Measurements from ENCODE around the gene TPSG1.

GRCh38 chr16:1225051-1225451 is at the start of gene TPSG1:
- TF ChIP-seq, protein P1, sequence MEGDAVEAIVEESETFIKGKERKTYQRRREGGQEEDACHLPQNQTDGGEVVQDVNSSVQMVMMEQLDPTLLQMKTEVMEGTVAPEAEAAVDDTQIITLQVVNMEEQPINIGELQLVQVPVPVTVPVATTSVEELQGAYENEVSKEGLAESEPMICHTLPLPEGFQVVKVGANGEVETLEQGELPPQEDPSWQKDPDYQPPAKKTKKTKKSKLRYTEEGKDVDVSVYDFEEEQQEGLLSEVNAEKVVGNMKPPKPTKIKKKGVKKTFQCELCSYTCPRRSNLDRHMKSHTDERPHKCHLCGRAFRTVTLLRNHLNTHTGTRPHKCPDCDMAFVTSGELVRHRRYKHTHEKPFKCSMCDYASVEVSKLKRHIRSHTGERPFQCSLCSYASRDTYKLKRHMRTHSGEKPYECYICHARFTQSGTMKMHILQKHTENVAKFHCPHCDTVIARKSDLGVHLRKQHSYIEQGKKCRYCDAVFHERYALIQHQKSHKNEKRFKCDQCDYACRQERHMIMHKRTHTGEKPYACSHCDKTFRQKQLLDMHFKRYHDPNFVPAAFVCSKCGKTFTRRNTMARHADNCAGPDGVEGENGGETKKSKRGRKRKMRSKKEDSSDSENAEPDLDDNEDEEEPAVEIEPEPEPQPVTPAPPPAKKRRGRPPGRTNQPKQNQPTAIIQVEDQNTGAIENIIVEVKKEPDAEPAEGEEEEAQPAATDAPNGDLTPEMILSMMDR (IDR thresholded peaks at IDR 0.05) = no peak
- TF ChIP-seq POLR2A (IDR thresholded peaks at IDR 0.05) (no peak), EP300 (IDR thresholded peaks at IDR 0.05) (no peak)

All from stomach (tissue), 4 donors.